SIG-M5 (cell line): ENCODE measurements around the gene PRADC1.

Source experiments
- DNase-seq: peaks from one replicate; lab custom pipeline; 2025; lab: John Stamatoyannopoulos, UW

Gene PRADC1

DNA sequence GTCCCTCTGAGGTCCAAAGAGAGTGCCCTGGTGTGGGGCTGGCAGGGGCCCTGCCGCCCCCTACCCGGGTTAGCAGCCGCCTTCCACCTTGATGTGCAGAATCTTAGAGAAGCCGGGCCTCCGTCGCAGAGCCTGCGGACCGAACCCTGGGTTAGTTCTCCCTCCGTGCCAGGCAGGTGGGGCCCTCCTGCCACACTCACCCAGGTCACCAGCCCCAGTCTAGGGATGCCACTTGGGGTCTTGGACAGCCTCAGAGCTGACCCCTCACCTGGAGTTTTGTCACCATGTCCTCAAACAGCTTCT, 25.8 kb upstream of the PRADC1 start:
- no peak for DNase-seq

DNA sequence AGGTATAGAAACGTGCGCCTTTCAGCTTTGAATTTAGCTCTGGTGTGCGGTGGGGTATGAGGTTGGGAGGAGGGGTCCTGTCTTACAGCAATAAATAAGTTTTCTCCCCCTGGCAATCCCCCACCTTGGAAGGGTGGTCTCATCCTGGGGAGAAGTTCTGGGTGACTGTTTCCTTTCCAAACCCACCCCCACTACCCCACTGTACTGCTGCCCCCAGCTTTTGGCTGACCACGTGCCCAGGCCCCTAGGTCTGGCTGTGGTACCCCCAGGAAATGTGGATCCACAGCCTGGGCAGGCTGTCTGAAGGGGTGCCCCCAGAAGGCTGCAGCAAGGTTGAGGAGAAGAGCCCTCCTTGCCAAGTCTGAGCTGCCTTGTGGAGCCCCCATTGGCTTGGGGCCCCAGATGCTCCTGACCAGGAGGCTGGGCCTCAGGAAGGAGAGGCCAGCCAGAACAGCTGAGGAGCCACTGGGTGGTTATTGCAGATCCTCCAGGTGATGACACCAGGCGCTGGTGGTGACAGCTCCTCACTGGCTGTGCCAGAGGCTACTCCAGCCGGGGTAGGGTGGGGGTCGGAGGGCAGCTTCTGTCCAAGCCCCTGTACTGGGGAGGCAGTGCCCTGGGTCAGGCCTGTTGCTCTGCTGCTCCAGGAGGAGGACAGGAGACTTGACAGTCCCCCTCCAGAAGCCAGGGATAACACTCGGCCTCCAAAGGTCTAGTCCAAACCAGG, 25.3 kb upstream of the PRADC1 start:
- DNase-seq, result no peak

DNA sequence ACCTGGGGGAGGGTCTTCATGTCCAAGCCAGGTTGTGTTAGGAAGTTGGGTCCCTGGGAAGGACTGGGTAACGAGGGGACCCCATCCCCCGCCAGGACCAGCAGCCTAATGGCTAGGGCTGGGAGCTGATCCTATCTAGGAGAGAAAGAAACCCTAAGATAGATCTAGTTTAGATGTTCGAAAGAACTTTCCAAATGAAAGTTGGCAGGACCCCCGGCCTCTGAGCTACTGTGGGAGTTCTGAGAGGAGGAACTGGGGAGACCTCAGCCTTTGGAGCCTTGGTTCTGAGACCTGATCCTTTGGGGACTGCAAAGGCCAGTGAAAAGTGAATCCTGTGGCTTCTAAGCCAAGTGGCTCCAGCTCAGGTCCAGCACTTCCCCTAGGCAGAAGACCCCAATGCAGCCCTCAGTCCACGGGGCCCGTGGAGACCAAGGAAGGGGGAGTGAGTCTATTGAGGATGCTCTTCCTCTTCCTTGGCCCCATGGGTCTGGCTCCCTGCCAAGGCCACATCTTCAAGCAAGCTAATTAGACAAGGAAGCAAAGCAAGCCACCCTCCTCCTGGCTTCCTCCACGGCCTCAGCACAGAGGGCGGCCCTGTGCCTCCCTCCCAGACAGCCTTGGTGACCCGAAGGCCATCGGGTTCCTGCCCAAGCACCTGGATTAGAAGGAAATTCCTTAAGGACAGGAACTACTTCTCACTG, 24.5 kb upstream of the PRADC1 start:
- no peak for DNase-seq

DNA sequence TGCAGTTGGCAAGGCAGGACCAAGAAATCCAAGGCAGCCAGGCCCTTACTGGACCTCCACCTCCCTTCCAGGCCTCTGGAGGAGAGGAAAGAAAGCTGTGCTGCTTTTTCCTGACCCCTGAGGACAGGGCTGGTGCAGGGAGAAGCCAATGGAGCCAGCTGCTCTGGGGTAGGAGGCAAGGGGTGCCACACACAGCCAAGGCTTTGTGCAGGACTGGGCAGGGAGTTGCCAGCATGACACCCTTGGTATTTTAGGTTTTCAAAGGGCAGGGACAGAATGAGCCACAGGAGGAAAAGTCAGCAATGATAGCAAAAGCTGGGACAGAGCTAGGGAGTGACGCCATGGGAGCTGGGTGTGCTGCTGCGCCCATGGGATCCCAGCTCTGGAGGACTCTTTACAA, 24.0 kb upstream of the PRADC1 start:
- no peak for DNase-seq

DNA sequence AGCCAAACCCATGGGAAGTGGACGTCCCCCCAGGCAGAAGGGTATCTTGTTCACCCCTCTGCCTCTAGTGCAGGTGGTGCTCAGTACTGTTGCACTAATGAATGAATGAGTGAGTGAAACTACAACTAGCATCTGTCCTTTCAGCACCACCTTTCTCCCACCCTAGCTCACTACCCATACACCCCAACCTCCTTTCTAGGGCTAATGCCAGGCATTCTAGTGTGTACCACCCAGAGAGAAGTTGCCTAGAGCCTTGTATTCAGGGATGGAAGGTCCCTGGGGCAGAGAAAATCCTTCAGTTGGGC, 23.5 kb upstream of the PRADC1 start:
- no peak for DNase-seq

DNA sequence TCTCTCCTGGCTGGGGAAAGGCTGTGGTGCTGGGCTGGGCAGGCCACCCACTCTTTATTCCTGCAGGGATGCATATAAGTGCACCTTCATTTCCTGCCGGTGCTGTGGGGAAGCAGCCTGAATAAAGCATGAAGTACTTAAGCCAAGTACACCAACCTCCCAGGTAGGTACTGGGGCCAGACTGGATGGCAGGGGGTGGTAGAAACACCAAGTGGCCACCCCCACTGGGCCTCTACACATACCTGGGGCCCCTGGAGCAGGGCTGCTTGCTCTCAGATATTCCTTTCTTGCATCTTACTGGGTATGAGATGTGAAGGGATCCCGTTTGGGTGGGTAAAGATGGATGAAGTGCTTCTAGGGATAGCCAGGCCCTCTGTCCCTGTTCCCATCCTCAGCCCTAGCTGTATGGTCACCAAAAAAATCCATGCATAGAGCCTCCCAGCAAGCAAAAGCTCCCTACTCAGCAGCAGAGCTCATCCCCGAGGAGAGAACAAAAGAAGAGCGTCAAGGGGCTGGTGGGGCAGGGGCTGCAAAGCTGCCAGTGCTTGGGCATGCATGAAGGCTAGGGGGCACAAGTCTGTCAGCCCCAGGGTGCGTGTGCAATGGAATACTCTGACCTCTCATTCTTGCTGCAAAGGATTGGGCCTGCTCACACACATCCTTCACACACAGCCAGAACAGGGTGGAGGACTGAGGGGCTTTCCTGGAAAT, 23.0 kb upstream of the PRADC1 start:
- DNase-seq, result no peak

DNA sequence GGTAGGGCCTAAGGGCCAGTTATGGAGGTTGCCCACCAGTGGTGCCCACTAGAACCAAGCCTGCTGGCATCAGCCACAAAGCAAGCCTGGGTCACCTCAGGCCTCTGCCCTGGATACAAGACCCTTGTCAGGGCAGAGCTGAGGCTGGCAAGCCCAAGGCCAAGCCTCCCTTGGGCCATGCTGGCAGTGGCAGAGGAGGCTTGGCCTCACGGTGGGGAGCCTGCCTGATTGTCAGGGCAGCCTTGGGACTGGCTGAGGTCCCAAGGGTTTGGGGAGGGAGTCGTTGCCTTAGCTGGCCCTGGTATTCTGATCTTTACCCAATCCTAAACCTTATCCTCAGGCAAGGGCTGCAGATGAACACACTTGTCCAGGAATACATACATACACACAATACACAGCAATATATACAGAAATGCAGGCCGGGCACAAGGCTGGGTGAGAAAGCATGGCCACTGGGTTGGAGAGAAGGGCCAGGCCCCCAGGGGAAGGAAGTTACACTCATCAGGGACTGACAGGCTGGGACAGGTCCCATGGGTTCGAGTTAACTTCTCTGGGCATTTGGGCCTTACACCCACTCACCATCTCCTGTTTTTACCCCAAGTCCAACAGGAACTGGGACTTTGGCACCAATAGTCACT, 22.1 kb upstream of the PRADC1 start:
- no peak for DNase-seq

DNA sequence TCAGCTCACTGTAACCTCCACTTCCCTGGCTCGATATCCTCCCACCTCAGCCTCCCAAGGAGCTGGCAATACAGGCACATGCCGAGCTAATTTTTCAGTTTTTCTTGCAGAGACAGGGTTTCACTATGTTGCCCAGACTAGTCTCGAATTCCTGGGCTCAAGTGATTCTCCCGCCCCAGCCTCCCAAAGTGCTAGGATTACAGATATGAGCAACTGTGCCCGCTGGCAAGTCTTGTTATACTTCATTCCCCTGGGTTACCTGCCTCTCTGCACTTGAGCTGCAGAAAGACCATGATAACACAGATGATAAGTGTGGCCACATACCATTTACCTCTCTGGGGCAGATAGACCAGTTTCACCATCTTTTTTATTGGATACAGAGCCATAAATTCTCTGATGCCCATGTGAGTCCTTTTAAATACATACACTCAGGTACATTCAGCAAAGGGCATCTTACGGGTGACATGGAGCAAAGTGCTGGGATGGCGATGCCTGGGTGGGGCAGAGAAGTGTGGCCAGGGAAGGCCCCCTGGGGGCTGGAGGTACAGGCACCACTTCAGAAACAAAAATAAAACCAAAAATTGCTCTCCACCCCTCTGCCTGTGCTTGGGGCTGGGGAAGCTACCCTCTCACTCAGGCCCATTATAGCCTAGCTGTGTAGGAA, 21.4 kb upstream of the PRADC1 start:
- no peak for DNase-seq

DNA sequence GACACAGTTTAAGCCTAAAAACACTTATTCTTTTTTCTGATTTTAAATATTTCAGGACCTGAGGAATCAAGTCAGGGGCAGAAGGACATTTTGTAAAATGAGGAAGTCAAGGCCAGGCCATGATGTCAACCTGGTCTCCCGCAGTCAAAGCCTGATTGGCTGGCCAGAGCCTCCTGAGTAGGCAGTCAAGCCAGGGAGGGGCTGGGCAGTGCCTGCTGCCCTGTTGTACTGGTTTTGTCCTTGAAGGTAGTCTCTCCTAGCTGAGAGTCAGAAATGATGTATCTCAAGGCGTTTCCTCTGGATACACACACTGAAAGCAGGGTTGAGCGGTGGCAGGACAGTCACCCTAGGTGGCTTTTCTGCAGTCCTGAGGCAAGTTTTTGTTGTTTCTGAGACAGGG, 20.9 kb upstream of the PRADC1 start:
- no peak for DNase-seq

DNA sequence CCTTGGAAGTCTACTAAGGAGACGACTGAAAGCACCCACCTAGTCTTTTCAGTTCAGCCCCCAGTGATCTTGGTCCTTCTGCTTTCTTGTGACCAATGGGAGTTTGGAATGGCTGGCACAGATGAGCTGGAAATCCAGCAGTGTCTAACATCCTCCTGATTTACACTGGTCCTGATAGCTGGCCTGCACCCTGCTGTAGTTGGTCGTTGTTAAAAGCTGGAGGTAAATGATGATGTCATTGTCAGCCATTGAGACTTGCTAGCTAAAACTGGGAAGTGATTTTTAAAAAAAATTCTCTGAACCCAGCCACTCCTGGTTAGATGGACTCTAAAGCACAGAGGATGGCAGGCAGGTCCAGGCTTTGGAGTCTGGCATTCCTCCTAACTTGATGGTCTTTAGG, 20.4 kb upstream of the PRADC1 start:
- no peak for DNase-seq

DNA sequence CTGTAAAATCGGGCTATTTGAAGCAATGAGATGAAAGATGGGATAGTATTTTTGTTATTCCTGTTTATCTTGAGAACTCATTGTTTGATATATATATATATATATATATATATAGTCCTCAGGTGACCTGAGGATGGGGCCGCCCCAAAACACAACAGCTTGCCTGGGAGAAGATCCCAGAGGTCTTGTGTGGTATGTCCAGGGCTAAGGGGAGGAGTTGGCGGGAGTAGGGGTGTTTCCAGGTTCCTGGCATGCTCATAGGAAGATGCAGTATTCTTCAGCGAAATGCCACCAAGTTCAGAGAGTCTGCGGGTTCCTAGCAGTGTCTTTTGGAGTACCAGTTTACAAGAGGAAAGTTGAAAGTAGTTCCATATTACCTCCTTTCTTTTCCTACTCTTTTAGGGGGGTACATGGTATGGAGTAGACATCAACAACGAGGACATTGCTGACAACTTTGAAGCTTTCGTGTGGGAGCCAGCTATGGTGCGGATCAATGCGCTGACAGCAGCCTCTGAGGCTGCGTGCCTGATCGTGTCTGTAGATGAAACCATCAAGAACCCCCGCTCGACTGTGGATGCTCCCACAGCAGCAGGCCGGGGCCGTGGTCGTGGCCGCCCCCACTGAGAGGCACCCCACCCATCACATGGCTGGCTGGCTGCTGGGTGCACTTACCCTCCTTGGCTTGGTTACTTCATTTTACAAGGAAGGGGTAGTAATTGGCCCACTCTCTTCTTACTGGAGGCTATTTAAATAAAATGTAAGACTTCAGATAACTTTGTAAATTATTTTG, 19.4 kb upstream of the PRADC1 start:
- DNase-seq, result no peak

DNA sequence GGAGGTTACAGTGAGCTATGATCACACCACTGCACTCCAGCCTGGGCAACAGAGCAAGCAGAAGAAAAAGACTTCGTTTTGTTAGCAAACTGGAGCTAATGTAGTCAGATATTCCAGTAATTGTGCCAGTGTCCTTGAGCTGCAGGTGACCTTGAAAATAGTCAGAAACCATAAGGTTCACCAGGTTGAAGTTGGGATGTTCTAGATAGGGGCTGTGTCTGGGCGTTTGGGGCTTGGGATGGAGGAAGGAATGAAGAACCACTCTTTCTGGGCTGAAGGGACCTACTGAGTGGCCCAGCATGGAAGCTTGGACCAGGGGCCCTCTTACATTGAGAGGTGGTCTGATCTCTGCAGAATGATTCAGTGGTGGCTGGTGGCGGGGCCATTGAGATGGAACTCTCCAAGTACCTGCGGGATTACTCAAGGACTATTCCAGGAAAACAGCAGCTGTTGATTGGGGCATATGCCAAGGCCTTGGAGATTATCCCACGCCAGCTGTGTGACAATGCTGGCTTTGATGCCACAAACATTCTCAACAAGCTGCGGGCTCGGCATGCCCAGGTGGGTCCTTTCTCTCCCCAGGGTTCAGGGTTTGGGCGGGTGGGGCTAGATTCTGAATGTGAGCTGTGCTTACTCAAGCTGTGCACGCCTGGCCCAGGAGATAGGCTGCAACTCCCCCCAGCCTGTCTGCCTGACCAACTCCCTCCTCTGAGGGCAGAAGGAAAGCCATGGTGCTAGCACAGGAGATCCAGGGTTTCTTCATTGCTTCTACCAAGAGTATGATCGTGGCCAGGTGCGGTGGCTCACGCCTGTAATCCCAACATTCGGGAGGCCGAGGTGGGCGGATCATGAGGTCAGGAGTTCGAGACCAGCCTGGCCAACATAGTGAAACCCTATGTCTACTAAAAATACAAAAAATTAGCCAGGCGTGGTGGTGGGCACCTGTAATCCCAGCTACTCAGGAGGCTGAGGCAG, 18.1 kb upstream of the PRADC1 start:
- DNase-seq, result no peak

DNA sequence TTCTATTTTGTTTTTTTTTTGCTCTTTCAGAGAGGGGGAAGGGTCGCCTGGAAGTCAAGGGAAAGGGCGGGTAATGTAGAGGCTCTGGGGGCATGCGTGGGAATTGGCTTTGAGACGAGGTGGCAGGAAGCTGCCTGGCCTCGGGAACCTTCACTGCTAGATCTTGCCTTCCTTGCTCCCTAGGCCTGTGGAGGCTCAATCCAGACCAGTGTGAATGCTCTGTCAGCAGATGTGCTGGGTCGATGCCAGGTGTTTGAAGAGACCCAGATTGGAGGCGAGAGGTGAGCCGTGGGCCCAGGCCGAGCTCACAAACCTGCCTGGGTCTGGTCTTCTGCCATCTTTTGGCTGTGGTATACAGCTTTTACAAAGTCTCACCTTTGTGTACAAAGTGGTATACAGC, 16.6 kb upstream of the PRADC1 start:
- DNase-seq, result no peak

DNA sequence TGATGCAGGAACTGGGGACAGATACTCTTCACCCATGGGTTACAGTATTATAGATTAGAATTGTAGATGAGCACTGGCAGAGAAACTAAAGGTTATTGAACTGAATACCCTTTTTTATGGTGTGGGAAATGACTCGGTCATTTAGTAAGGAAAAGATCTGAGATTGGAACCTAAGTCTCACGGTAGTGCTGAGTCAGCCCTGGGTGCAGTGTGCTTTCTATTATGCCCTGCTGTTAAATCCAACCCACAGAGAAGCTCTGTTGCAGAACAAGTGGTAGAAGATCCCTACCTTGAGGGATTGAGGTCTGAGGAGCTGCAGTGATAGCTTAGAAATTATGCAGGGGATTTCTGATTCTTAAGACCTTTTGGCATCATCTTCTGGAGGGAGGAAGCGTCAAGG, 13.8 kb upstream of the PRADC1 start:
- no peak for DNase-seq

DNA sequence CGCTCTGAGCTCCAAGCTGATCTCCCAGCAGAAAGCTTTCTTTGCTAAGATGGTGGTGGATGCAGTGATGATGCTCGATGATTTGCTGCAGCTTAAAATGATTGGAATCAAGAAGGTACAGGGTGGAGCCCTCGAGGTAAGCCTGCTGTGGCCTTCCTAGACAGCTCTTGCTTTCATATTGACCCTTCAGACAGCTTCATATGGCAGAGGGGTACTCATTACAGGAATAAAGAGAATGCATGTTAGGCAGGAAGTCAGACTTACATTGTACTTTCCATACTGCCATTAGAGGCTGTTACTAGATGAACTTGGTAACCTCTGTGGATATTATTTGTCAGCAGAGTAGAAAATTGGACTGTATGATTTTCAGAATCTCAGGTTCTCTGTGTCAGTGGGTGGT, 11.5 kb upstream of the PRADC1 start:
- DNase-seq, result no peak

DNA sequence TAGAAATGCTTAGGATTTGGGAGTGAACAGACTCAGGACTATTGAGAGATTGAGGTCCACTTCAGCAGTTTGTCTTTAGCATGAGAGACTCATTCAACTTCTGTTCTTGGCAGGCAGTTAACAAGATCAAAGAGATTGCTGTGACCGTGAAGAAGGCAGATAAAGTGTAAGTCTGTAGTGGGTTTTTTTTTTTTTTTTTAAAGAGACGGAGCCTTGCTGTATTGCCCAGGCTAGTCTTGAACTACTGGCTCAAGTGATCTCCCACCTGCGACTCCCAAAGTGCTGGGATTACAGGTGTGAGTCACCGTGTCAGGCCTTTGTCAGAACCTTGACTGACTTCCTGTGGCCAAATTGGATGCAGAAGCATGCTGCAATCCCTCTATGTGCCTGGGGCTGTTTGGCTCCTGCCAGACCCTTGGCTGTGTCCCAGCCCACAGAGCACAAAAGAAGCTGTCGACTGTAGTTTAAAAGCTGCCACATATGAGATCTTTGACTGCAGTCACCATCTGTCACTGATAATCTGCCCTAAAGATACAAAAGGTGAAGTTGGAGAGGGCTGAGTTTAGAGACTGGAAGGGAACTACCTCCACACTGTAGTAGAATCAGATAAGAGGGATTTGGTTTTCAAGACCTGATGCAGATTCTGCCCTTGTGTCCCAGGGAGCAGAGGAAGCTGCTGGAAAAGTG, 11.0 kb upstream of the PRADC1 start:
- DNase-seq, result no peak

DNA sequence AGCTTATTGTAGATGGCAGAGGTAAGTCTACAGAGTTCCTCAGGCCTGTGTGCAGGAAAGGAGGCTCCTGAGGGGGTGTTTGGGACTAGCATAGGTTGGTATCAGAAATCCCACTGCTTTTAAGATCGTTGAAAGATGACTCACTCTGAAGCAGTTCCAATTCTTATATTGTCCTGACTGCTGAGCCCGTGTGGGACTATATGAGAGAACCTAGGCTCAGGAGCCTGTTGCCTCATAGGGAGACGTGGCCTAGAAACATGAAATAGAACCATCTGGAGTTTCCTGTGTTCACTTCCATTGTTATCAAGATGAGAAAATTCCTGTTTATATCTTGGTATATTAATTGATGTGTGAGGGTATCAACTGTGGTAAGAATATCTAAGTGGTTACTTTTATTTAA, 6.7 kb upstream of the PRADC1 start:
- DNase-seq, result no peak

DNA sequence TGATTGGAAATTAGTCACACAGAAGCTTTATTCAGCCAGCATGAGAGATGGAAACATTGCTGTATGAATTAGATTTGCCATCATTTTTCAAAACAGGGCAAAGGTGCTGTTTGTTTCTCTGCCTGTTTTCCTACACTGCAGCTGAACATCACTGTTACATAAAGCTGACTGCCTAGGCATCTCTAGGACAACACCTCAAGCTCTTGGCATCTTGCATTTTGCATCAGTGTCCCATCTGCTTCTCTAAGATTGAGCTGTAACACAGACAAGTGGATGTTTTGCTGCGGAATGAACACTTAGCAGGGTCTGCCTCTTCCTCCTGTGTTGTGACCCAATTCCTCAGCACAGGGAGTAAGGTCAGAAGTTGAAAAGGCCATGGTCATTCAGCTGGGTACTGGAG, 5.9 kb upstream of the PRADC1 start:
- DNase-seq, result no peak

DNA sequence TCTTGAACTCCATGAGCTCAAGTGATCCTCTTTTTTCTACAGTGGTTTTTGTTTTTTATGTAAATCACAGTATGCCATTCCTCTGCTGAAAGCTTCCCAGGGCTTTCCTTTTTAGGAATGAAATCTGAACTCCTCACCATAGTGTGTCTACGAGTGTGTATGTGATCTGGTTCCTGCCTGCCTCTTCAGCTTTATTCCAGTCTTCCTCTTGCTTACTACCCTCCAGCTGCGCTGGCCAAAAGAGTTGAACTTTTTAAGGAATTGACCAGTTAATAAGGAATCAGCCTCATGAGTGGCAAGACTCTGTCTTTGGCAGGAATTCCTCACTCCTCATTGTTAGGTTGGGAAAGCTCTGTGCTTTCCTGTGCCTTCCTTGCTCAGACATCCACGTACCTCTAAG, 5.1 kb upstream of the PRADC1 start:
- DNase-seq, result no peak

DNA sequence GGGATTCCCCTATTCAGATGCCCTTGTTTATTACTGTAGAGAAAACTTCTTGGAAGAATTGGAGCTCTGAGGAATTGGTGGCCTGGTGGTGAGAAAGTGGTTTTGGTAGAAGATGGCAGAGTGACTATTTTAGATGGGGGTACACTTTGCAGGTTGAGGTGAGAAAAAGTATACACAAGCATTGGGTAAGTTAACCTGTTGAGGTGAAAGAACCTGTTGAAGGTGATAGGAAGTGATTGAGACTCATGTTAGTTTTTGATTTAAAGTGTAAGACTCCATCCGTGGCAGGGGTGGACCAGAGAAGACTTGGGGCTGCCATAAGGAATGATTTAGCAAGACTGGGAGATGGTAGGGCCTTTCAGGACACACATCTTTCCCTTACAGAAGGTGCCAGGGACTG, 4.1 kb upstream of the PRADC1 start:
- DNase-seq, result no peak
